Transverse colon (tissue), 4 donors: Measurements from ENCODE around the gene PIGS.

Experiments used
- EP300 ChIP-seq: sonication (generic); formaldehyde crosslinking; IDR thresholded peaks from one replicate; pipeline ENCODE4 v1.6.1; 2017; ENCODE audit warnings: antibody characterized with exemption, low read depth
- POLR2A ChIP-seq: fragments of 450-650 bp; IDR thresholded peaks from one replicate; pipeline ENCODE4 v1.6.1; 2016; ENCODE audit warnings: antibody characterized with exemption, mild to moderate bottlenecking, moderate library complexity
- POLR2AphosphoS5 ChIP-seq, 3 donors: sonication (generic); formaldehyde crosslinking; IDR thresholded peaks; one replicate each; pipeline ENCODE4 v1.6.1; 2016; ENCODE audit warnings: antibody characterized with exemption in 3 of 3
- TF ChIP-seq, protein P1 (sequence below), 5 experiments: fragments of 200-600 bp in 3 of 5; fragments of 450-650 bp in 2 of 5; sonication (generic) in 3 of 5; IDR thresholded peaks; 1 replicate in 2 of 5; 2 replicates in 3 of 5; pipeline ENCODE4 v1.5.1; 2016 to 2017; ENCODE audit warnings: antibody characterized with exemption in 5 of 5, inconsistent platforms in 3 of 5, mild to moderate bottlenecking in 2 of 5, moderate library complexity in 1 of 5

- TF ChIP-seq, protein P1, sequence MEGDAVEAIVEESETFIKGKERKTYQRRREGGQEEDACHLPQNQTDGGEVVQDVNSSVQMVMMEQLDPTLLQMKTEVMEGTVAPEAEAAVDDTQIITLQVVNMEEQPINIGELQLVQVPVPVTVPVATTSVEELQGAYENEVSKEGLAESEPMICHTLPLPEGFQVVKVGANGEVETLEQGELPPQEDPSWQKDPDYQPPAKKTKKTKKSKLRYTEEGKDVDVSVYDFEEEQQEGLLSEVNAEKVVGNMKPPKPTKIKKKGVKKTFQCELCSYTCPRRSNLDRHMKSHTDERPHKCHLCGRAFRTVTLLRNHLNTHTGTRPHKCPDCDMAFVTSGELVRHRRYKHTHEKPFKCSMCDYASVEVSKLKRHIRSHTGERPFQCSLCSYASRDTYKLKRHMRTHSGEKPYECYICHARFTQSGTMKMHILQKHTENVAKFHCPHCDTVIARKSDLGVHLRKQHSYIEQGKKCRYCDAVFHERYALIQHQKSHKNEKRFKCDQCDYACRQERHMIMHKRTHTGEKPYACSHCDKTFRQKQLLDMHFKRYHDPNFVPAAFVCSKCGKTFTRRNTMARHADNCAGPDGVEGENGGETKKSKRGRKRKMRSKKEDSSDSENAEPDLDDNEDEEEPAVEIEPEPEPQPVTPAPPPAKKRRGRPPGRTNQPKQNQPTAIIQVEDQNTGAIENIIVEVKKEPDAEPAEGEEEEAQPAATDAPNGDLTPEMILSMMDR (IDR thresholded peaks at IDR 0.05) = no peak
- TF ChIP-seq POLR2A (no peak), POLR2AphosphoS5 (IDR thresholded peaks at IDR 0.05) (no peak), EP300 (no peak)
These were observed 59.4 kb downstream of the PIGS start for GRCh38 chr17:28511858-28512461.
